Gastroesophageal sphincter (tissue), 4 donors: ENCODE measurements around the gene ARHGEF17. TPM values are rescaled to one million over a fixed set of nuclear protein-coding genes. Genes with fewer than 3 reads are reported as not detected.

Experiments used
- ATAC-seq: fragments of 150-250 bp; one replicate; pipeline ENCODE4 v1.9.1; 2016; ENCODE audit warnings: mild to moderate bottlenecking, moderate library complexity
- H3K27ac ChIP-seq, 4 donors: fragments of 200-600 bp; sonication (generic) in 3 of 4; 1 replicate in 3 of 4; 2 replicates in 1 of 4; pipeline ENCODE4 v1.5.1; 2016 to 2019
- H3K27me3 ChIP-seq: fragments of 200-600 bp; sonication (generic); one replicate; pipeline ENCODE4 v1.5.1; 2019
- H3K36me3 ChIP-seq, 2 donors: fragments of 200-600 bp; sonication (generic); one replicate each; pipeline ENCODE4 v1.5.1; 2019; ENCODE audit warnings: control low read depth in 1 of 2
- H3K4me1 ChIP-seq, 3 donors: fragments of 200-600 bp; sonication (generic); 1 replicate in 2 of 3; 2 replicates in 1 of 3; pipeline ENCODE4 v1.5.1; 2016 to 2019; ENCODE audit warnings: control low read depth in 2 of 3
- H3K4me3 ChIP-seq, 2 donors: fragments of 200-600 bp; sonication (generic); one replicate each; pipeline ENCODE4 v1.5.1; 2019; ENCODE audit warnings: mild to moderate bottlenecking in 1 of 2, moderate library complexity in 1 of 2
- H3K9me3 ChIP-seq, 3 donors: fragments of 200-600 bp; sonication (generic); one replicate each; pipeline ENCODE4 v1.5.1; 2017 to 2019; ENCODE audit warnings: control low read depth in 2 of 3
- CTCF ChIP-seq, 4 experiments: fragments of 200-600 bp in 2 of 4; fragments of 450-650 bp in 2 of 4; sonication (generic) in 1 of 4; IDR thresholded peaks; one replicate each; pipeline ENCODE4 v1.5.1; 2017 to 2019; ENCODE audit warnings: antibody characterized with exemption in 4 of 4, mild to moderate bottlenecking in 2 of 4, moderate library complexity in 2 of 4
- EP300 ChIP-seq: sonication (generic); formaldehyde crosslinking; IDR thresholded peaks from one replicate; pipeline ENCODE4 v1.6.1; 2017; ENCODE audit warnings: antibody characterized with exemption, mild to moderate bottlenecking
- POLR2A ChIP-seq, 2 donors: fragments of 450-650 bp; IDR thresholded peaks; one replicate each; pipeline ENCODE4 v1.6.1; 2017; ENCODE audit warnings: antibody characterized with exemption in 2 of 2, mild to moderate bottlenecking in 2 of 2, moderate library complexity in 1 of 2
- POLR2AphosphoS5 ChIP-seq: sonication (generic); formaldehyde crosslinking; IDR thresholded peaks from one replicate; pipeline ENCODE4 v1.6.1; 2017; ENCODE audit warnings: antibody characterized with exemption
- WGBS, 2 donors: methylation state at CpG; one replicate each; pipeline ENCODE4 v1.1.5; 2018; ENCODE audit warnings: low coverage in 1 of 2; 5-methylcytosine and 5-hydroxymethylcytosine counted together
- total RNA-seq, 4 donors: library from RNA; depleted of rRNA; stranded (reverse); fragments of >200 nt; gene quantifications; one replicate each; pipeline ENCODE4 v1.1.0, GENCODE V29; 2016

ARHGEF17 gene
- total RNA-seq, 4 donors from 2014 or later, result 52.5 to 169 (median 84.4) TPM

GRCh38 chr11:73390601-73391565 lies 82.8 kb downstream of the ARHGEF17 start:
- no peak overlapping the region for H3K27ac ChIP-seq
- H3K4me1 ChIP-seq, result peaks cover 0 to 35% (median 0%) of the 10 kb centered on the region in 3 donors
- H3K27me3 ChIP-seq, result no peaks in the 10 kb centered on the region
- WGBS, 2 donors, result 80% methylated on average over 1 of the region's 12 CpGs; no CpG with 5 or more reads in 1 of the 2 donors
- ATAC-seq, result no peak
- H3K9me3 ChIP-seq, result no peaks in the 10 kb centered on the region
- H3K36me3 ChIP-seq, result no peaks in the 10 kb centered on the region
- H3K4me3 ChIP-seq, result no peak overlapping the region
- no peak for TF ChIP-seq CTCF (IDR thresholded peaks at IDR 0.05)
- no peak for TF ChIP-seq POLR2A (IDR thresholded peaks at IDR 0.05)
- no peak for TF ChIP-seq EP300
- no peak for TF ChIP-seq POLR2AphosphoS5

GRCh38 chr11:73391665-73392064 lies 83.6 kb downstream of the ARHGEF17 start:
- Histone ChIP-seq H3K27ac (no peak overlapping the region), H3K9me3 (no peaks in the 10 kb centered on the region), H3K4me3 (no peak overlapping the region), H3K4me1 (peaks cover 0 to 28% (median 0%) of the 10 kb centered on the region in 3 donors), H3K27me3 (no peaks in the 10 kb centered on the region), H3K36me3 (no peaks in the 10 kb centered on the region)
- WGBS, 2 donors, result 100% methylated on average over 2 of the region's 10 CpGs; no CpG with 5 or more reads in 1 of the 2 donors
- TF ChIP-seq EP300, result no peak
- TF ChIP-seq CTCF (IDR thresholded peaks at IDR 0.05), result no peak
- TF ChIP-seq POLR2A (IDR thresholded peaks at IDR 0.05), result no peak
- no peak for TF ChIP-seq POLR2AphosphoS5
- no peak for ATAC-seq

DNA sequence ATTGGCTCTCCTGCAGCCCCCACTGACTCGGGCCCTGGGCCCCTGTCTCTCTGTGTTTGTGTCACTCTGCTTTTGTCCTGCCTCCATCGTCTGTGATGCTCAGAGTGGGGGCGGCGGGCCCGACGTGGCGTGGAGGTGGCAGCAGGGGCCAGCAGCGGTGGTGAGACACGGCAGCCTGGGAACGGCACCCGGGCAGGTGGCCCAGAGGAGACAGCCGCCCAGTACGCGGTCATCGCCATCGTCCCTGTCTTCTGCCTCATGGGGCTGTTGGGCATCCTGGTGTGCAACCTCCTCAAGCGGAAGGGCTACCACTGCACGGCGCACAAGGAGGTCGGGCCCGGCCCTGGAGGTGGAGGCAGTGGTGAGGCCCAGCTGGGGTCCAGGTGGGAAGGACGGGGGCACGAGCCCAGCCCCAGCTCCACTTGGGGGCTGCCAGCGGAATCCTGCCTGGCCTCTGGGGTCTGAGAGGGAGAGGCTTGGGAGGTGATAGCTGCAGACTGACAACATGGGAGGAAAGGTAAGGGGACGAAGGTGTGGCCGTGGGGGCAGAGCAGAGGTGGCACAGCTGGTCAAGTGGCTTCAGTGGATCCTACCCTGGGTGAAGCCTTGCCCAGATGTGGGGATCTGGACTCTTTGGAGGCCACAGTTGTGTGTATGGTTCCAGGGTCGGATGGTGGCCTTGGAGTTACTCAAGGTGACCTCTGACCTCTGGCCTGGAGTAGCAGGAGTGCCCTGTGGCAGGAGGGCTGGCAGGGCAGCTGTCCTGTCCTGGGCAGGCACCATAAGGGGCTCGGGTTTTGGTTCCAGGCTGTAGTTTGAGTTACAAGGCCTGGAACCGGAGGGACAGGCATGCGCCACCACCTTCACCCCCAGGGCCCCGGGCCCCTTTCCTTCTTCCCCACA lies 84.3 kb downstream of the ARHGEF17 start:
- ATAC-seq, result no peak
- TF ChIP-seq CTCF (IDR thresholded peaks at IDR 0.05) (no peak), POLR2AphosphoS5 (no peak), POLR2A (IDR thresholded peaks at IDR 0.05) (no peak), EP300 (no peak)

DNA sequence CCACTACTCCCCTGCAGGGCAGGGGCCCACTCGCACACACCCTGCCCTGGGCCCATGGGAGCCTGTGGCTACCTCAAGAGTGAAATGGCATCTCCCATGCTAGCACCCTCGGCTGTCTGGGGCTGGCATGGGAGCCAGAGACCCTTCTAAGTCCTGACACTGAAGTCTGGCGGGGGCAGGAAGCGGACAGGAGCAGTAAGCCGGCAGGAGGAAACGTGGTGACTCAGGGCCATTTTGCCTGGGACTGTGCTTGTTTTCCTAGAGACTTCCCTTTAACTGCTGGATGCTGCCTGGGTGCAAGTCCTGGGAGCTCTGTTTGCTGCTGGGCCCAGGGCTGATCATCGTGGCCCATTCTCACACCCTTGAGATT lies 84.9 kb downstream of the ARHGEF17 start:
- H3K36me3 ChIP-seq, result no peaks in the 10 kb centered on the region
- no peaks in the 10 kb centered on the region for H3K27me3 ChIP-seq
- TF ChIP-seq EP300 (no peak), CTCF (IDR thresholded peaks at IDR 0.05) (no peak), POLR2A (IDR thresholded peaks at IDR 0.05) (no peak), POLR2AphosphoS5 (no peak)
- peaks cover 0 to 26% (median 0%) of the 10 kb centered on the region in 3 donors for H3K4me1 ChIP-seq
- ATAC-seq, result no peak
- WGBS, 2 donors, result 100% methylated on average over 1 of the region's 7 CpGs; no CpG with 5 or more reads in 1 of the 2 donors
- no peaks in the 10 kb centered on the region for H3K9me3 ChIP-seq
- no peak overlapping the region for H3K27ac ChIP-seq
- H3K4me3 ChIP-seq, result no peak overlapping the region

More for the DNA sequence above, 84.3 kb downstream of the ARHGEF17 start:
- Histone ChIP-seq H3K36me3 (no peaks in the 10 kb centered on the region), H3K27me3 (no peaks in the 10 kb centered on the region), H3K27ac (no peak overlapping the region), H3K4me3 (no peak overlapping the region), H3K4me1 (peaks cover 0 to 25% (median 0%) of the 10 kb centered on the region in 3 donors), H3K9me3 (no peaks in the 10 kb centered on the region)
- WGBS, 2 donors, result 93 to 96% methylated on average over 3 to 4 of the region's 31 CpGs
